OCI-LY7 (cell line): ENCODE results near the gene MYRFL. TPM values are rescaled to one million over a fixed set of nuclear protein-coding genes. Genes with fewer than 3 reads are reported as not detected.
"Not testable (repeated sequence)": the region's sequence is repeated elsewhere in the genome, so short reads cannot be mapped to it uniquely, and the experiment has no call there.

ENCODE experiments used
- BruUV-seq: library from RNA; stranded (reverse); fragments of 400-500 nt; replicated peaks from 2 replicates; lab custom pipeline; 2021; lab: Mats Ljungman, UMichigan
- CTCF ChIA-PET: fragments of 300-600 bp; sonication (Branson Sonifier 250); formaldehyde crosslinking; loops from one replicate; lab custom pipeline; 2022; ENCODE audit warnings: antibody characterized with exemption; ENCODE audit not compliant: unreplicated experiment; lab: Charles Lee
- POLR2A ChIA-PET: fragments of 300-600 bp; sonication (Branson Sonifier 250); formaldehyde crosslinking; loops from one replicate; lab custom pipeline; 2022; ENCODE audit warnings: antibody characterized with exemption; lab: Charles Lee
- DNase-seq: peaks from one replicate; pipeline ENCODE4 v3.0.0-alpha.2; 2015; ENCODE audit warnings: low spot score
- H2AFZ ChIP-seq: fragments of 200-600 bp; sonication (generic), shearing (Covaris generic); 2 replicates; pipeline ENCODE4 v1.6.1; 2014; ENCODE audit warnings: mild to moderate bottlenecking, antibody characterized with exemption, low read length, moderate library complexity
- H3K27ac ChIP-seq: fragments of 200-600 bp; sonication (generic); 2 replicates; pipeline ENCODE4 v1.5.1; 2014; ENCODE audit warnings: mixed run types, low read depth, mild to moderate bottlenecking, moderate library complexity, low read length, inconsistent platforms; ENCODE audit not compliant: poor library complexity, severe bottlenecking
- H3K36me3 ChIP-seq: fragments of 200-600 bp; sonication (generic); 2 replicates; pipeline ENCODE4 v1.6.1; 2014; ENCODE audit warnings: mild to moderate bottlenecking, antibody characterized with exemption, low read length, moderate library complexity, mixed read lengths; ENCODE audit not compliant: insufficient read depth
- H3K4me1 ChIP-seq: fragments of 200-600 bp; sonication (generic); 2 replicates; pipeline ENCODE4 v1.5.1; 2014; ENCODE audit warnings: mild to moderate bottlenecking, low read length; ENCODE audit not compliant: insufficient read depth, poor library complexity, severe bottlenecking
- H3K4me2 ChIP-seq: fragments of 200-600 bp; sonication (generic); 2 replicates; pipeline ENCODE4 v1.6.1; 2014; ENCODE audit warnings: mild to moderate bottlenecking, low read length
- H3K4me3 ChIP-seq: fragments of 200-600 bp; sonication (generic); 2 replicates; pipeline ENCODE4 v1.5.1; 2014; ENCODE audit warnings: mild to moderate bottlenecking, low read depth, low read length; ENCODE audit not compliant: poor library complexity, severe bottlenecking
- H3K79me2 ChIP-seq: fragments of 200-600 bp; sonication (generic); 2 replicates; pipeline ENCODE4 v1.6.1; 2016; ENCODE audit warnings: low read depth, mild to moderate bottlenecking, low read length, moderate library complexity, mixed read lengths; ENCODE audit not compliant: insufficient read depth
- H3K9me2 ChIP-seq: fragments of 200-600 bp; sonication (generic); 2 replicates; pipeline ENCODE4 v1.6.1; 2016; ENCODE audit warnings: mild to moderate bottlenecking, low read length, mixed read lengths; ENCODE audit not compliant: insufficient read depth
- H3K9me3 ChIP-seq: fragments of 200-600 bp; sonication (generic); 2 replicates; pipeline ENCODE4 v1.6.1; 2014; ENCODE audit warnings: mild to moderate bottlenecking, mixed run types, low read length, mixed read lengths
- H4K20me1 ChIP-seq: fragments of 200-600 bp; sonication (generic); 2 replicates; pipeline ENCODE4 v1.6.1; 2014; ENCODE audit warnings: mild to moderate bottlenecking, antibody characterized with exemption, low read length, moderate library complexity, mixed read lengths; ENCODE audit not compliant: insufficient read depth
- EZH2phosphoT487 ChIP-seq: fragments of 200-600 bp; sonication (generic); IDR thresholded peaks from 2 replicates; pipeline ENCODE4 v1.6.1; 2018; ENCODE audit warnings: low read depth, borderline replicate concordance, mild to moderate bottlenecking, mixed run types, antibody characterized with exemption, low read length, moderate library complexity, mixed read lengths
- intact Hi-C: fragments of 100-400 bp; cut with micrococcal nuclease; formaldehyde crosslinking; loops from one replicate; pipeline ENCODE4 v1.10.0; 2022; ENCODE audit not compliant: unreplicated experiment
- total RNA-seq, 2 experiments: library from RNA; depleted of rRNA in 1 of 2; stranded (reverse); fragments of >200 nt in 1 of 2; shearing (Covaris generic) in 1 of 2; gene quantifications; 2 replicates each; pipeline ENCODE4 v1.2.3, GENCODE V29; 2014 to 2022
- TF ChIP-seq, protein P1 (sequence below): fragments of 200-600 bp; sonication (generic); conservative IDR thresholded peaks from 2 replicates; pipeline ENCODE4 v1.5.1; 2014; ENCODE audit warnings: mild to moderate bottlenecking, antibody characterized with exemption, low read length, moderate library complexity, mixed read lengths

The MYRFL gene
- total RNA-seq, 2 experiments from 2014 or later: 0.41 TPM; not detected in 1

DNA sequence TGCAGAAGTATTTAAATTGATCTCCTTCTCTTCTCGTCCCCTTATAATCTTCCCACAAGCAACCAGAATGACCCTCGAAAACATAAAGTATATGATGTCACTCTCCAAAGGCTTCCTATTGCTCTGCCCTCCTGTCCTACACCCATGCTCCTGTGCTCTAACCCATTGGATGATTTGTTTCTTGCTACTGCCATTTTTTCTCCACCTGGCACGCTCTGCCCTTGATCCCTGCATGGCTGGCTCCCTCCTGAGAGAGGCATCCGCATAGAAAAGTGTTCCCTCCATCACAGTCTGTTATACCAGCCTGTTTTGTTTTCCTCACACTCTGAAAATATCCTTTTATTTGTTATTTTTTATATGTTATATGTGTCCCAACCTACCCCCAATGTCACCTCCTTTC, 19.8 kb downstream of the MYRFL start:
- no peaks in the 10 kb centered on the region for H3K9me3 ChIP-seq
- no peaks in the 10 kb centered on the region for H3K36me3 ChIP-seq
- no peaks in the 10 kb centered on the region for H3K9me2 ChIP-seq
- no peak overlapping the region for H3K27ac ChIP-seq
- BruUV-seq: no TSS peak
- no peak overlapping the region for H2AFZ ChIP-seq
- no peaks in the 10 kb centered on the region for H3K79me2 ChIP-seq
- intact Hi-C loops: no loop called here
- peaks cover 5% of the 10 kb centered on the region for H3K4me1 ChIP-seq
- POLR2A ChIA-PET: interaction anchor here (0.7 kb wide), 1 partner anchor 92 kb away, joined by 3 read pairs; no protein-coding TSS in a partner anchor
- CTCF ChIA-PET: no interaction called here
- no peak overlapping the region for H3K4me3 ChIP-seq
- H4K20me1 ChIP-seq: no peaks in the 10 kb centered on the region
- TF ChIP-seq EZH2phosphoT487: no peak
- TF ChIP-seq, protein P1, sequence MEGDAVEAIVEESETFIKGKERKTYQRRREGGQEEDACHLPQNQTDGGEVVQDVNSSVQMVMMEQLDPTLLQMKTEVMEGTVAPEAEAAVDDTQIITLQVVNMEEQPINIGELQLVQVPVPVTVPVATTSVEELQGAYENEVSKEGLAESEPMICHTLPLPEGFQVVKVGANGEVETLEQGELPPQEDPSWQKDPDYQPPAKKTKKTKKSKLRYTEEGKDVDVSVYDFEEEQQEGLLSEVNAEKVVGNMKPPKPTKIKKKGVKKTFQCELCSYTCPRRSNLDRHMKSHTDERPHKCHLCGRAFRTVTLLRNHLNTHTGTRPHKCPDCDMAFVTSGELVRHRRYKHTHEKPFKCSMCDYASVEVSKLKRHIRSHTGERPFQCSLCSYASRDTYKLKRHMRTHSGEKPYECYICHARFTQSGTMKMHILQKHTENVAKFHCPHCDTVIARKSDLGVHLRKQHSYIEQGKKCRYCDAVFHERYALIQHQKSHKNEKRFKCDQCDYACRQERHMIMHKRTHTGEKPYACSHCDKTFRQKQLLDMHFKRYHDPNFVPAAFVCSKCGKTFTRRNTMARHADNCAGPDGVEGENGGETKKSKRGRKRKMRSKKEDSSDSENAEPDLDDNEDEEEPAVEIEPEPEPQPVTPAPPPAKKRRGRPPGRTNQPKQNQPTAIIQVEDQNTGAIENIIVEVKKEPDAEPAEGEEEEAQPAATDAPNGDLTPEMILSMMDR: no peak
- no peak overlapping the region for H3K4me2 ChIP-seq
- no peak for DNase-seq

DNA sequence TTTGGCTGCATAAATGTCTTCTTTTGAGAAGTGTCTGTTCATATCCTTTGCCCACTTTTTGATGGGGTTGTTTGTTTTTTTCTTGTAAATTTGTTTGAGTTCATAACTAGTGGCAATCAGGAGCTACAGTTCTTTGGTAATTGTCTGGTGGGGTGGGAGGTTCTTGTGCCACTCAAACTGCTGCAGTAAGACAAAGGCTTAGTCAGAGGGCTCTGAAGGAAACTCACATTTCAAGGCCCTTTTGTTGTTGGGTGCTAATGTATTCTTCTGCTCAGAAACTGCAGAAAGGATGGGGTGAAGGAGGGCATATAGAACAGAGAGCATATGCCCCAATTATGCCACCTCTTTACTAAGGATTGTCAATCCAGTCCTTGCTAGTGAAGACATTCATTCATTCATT, 21.9 kb downstream of the MYRFL start:
- POLR2A ChIA-PET: interaction anchor here (0.8 kb wide), 1 partner anchor 55 kb away, joined by 3 read pairs; no protein-coding TSS in a partner anchor
- no peak overlapping the region for H3K4me3 ChIP-seq
- CTCF ChIA-PET: no interaction called here
- no peaks in the 10 kb centered on the region for H3K79me2 ChIP-seq
- H3K4me2 ChIP-seq: no peak overlapping the region
- H2AFZ ChIP-seq: no peak overlapping the region
- TF ChIP-seq EZH2phosphoT487: no peak
- TF ChIP-seq, protein P1: no peak
- intact Hi-C loops: no loop called here
- BruUV-seq: no TSS peak
- H3K27ac ChIP-seq: no peak overlapping the region
- no peaks in the 10 kb centered on the region for H3K4me1 ChIP-seq
- no peaks in the 10 kb centered on the region for H4K20me1 ChIP-seq
- H3K9me3 ChIP-seq: no peaks in the 10 kb centered on the region
- DNase-seq: no peak
- no peaks in the 10 kb centered on the region for H3K9me2 ChIP-seq
- H3K36me3 ChIP-seq: no peaks in the 10 kb centered on the region

DNA sequence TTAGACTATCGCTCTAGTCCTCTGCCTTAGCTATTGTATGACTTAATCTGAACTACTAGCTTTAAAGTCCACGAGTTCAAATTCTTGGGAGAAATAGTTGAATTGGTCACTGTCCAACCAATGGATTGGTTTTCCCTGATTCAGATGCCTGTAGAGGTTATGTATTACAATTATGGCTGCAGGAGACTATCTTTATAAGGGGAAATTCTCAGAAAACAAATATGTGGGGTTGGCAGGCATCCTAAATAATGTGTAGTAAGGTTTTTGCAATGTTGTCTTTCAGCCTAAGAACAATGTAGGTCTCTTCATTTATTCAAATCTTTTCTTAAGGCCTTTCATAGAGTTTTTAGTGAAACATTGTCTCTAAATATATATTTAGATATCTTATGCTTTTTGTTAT, 26.9 kb downstream of the MYRFL start:
- intact Hi-C loops: no loop called here
- no peak overlapping the region; the same call in 1 of the 2 replicates for H2AFZ ChIP-seq
- H3K4me3 ChIP-seq: no peak overlapping the region
- no TSS peak for BruUV-seq
- H3K9me3 ChIP-seq: no peaks in the 10 kb centered on the region
- no peaks in the 10 kb centered on the region for H3K79me2 ChIP-seq
- H3K4me2 ChIP-seq: no peak overlapping the region
- ChIA-PET POLR2A (interaction anchor here (0.6 to 1.0 kb wide), 3 partner anchors 348 to 1066 kb away, joined by 3 read pairs; no protein-coding TSS in a partner anchor), CTCF (no interaction called here)
- no peaks in the 10 kb centered on the region for H3K4me1 ChIP-seq
- TF ChIP-seq, protein P1: no peak
- TF ChIP-seq EZH2phosphoT487: no peak
- no peaks in the 10 kb centered on the region for H3K36me3 ChIP-seq
- H4K20me1 ChIP-seq: no peaks in the 10 kb centered on the region
- no peak overlapping the region for H3K27ac ChIP-seq
- no peak for DNase-seq
- H3K9me2 ChIP-seq: no peaks in the 10 kb centered on the region

DNA sequence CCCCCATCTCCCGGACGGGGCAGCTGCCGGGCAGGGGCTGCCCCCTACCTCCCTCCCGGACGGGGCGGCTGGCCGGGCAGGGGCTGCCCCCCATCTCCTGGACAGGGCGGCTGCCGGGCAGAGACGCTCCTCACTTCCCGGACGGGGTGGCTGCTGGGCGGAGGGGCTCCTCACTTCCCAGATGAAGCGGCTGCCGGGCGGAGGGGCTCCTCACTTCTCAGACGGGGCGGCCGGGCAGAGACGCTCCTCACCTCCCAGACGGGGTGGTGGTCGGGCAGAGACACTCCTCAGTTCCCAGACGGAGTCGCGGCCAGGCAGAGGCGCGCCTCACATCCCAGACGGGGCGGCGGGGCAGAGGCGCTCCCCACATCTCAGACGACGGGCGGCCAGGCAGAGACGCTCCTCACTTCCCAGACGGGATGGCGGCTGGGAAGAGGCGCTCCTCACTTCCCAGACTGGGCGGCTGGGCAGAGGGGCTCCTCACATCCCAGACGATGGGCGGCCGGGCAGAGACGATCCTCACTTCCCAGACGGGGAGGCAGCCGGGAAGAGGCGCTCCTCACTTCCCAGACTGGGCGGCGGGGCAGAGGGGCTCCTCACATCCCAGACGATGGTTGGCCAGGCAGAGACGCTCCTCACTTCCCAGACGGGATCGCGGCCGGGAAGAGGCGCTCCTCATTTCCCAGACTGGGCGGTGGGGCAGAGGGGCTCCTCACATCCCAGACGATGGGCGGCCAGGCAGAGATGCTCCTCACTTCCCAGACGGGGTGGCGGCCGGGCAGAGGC, 28.3 kb downstream of the MYRFL start:
- CTCF ChIA-PET, H3K4me1 ChIP-seq, H3K9me3 ChIP-seq, DNase-seq, BruUV-seq, H4K20me1 ChIP-seq, H3K9me2 ChIP-seq, POLR2A ChIA-PET, H3K79me2 ChIP-seq, H2AFZ ChIP-seq, H3K36me3 ChIP-seq, H3K4me3 ChIP-seq, H3K27ac ChIP-seq, intact Hi-C loops, H3K4me2 ChIP-seq: not testable (repeated sequence)
